BLaER1 treated with 17β-estradiol and CSF1 and Interleukin-3, amounts not matched to agents 10 nM and 100 nM (cell line): ENCODE data around the gene TMOD3.

Experiments used
- H3K27ac ChIP-seq, 11 experiments: shearing (Covaris generic); formaldehyde crosslinking; 2 replicates each; pipeline ENCODE4 v1.8.1; 2022
- H3K27me3 ChIP-seq, 11 experiments: shearing (Covaris generic); formaldehyde crosslinking; 2 replicates each; pipeline ENCODE4 v1.8.1; 2022
- H3K36me3 ChIP-seq, 11 experiments: shearing (Covaris generic); formaldehyde crosslinking; 2 replicates each; pipeline ENCODE4 v1.8.1; 2022
- H3K4me1 ChIP-seq, 10 experiments: shearing (Covaris generic); formaldehyde crosslinking; 2 replicates each; pipeline ENCODE4 v1.8.1; 2022
- H3K4me2 ChIP-seq, 11 experiments: shearing (Covaris generic); formaldehyde crosslinking; 2 replicates each; pipeline ENCODE4 v1.8.1; 2022
- H3K4me3 ChIP-seq, 10 experiments: shearing (Covaris generic); formaldehyde crosslinking; 2 replicates each; pipeline ENCODE4 v1.8.1; 2022
- H3K9ac ChIP-seq, 11 experiments: shearing (Covaris generic); formaldehyde crosslinking; 2 replicates each; pipeline ENCODE4 v1.8.1; 2022
- H3K9me3 ChIP-seq, 11 experiments: shearing (Covaris generic); formaldehyde crosslinking; replicated peaks in 1 of 11; 2 replicates each; pipeline ENCODE4 v1.8.1; 2022
- H4K20me1 ChIP-seq, 11 experiments: shearing (Covaris generic); formaldehyde crosslinking; 2 replicates each; pipeline ENCODE4 v1.8.1; 2022
- Cebpa-rat ChIP-seq, 11 experiments: shearing (Covaris generic); IDR thresholded peaks; 2 replicates each; pipeline ENCODE4 v1.8.1; 2022

TMOD3 gene

GRCh38 chr15:51924156-51925068, 95.0 kb downstream of the TMOD3 start:
- no peak overlapping the region for H3K27ac ChIP-seq
- H3K9me3 ChIP-seq, result no peaks in the 10 kb centered on the region
- H3K27me3 ChIP-seq, result no peaks in the 10 kb centered on the region
- no peaks in the 10 kb centered on the region for H3K4me1 ChIP-seq
- peaks cover 0 to 4% (median 0%) of the 10 kb centered on the region in 11 experiments; a peak in 1 of 22 replicates for H4K20me1 ChIP-seq
- H3K9ac ChIP-seq, result no peak overlapping the region
- H3K4me2 ChIP-seq, result no peak overlapping the region
- H3K36me3 ChIP-seq, result peaks cover 55 to 95% (median 69%) of the 10 kb centered on the region in 11 experiments
- H3K4me3 ChIP-seq, result no peak overlapping the region
- TF ChIP-seq Cebpa-rat (IDR thresholded peaks at IDR 0.05), result no peak

- peaks cover 35 to 94% (median 61%) of the 10 kb centered on the region in 11 experiments for H3K36me3 ChIP-seq
- no peak for TF ChIP-seq Cebpa-rat (IDR thresholded peaks at IDR 0.05)
- no peak overlapping the region for H3K27ac ChIP-seq
- no peak overlapping the region for H3K4me3 ChIP-seq
- H3K9me3 ChIP-seq, result no peaks in the 10 kb centered on the region
- H3K9ac ChIP-seq, result no peak overlapping the region
- no peak overlapping the region for H3K4me2 ChIP-seq
- no peaks in the 10 kb centered on the region for H3K27me3 ChIP-seq
- 0 out of 22 replicates have a peak, but pooled peaks cover 0 to 4% (median 0%) of the 10 kb centered on the region in 11 experiments for H4K20me1 ChIP-seq
- no peaks in the 10 kb centered on the region for H3K4me1 ChIP-seq
These were observed 97.4 kb downstream of the TMOD3 start for GRCh38 chr15:51926809-51927208.

- no peak overlapping the region for H3K4me2 ChIP-seq
- H3K36me3 ChIP-seq, result peaks cover 12 to 85% (median 38%) of the 10 kb centered on the region in 11 experiments; a peak in 21 of 22 replicates
- H3K27ac ChIP-seq, result no peak overlapping the region
- no peak overlapping the region for H3K9ac ChIP-seq
- H3K9me3 ChIP-seq, result no peaks in the 10 kb centered on the region
- no peaks in the 10 kb centered on the region for H3K27me3 ChIP-seq
- 0 out of 22 replicates have a peak, but pooled peaks cover 0 to 4% (median 0%) of the 10 kb centered on the region in 11 experiments for H4K20me1 ChIP-seq
- no peak overlapping the region for H3K4me3 ChIP-seq
- TF ChIP-seq Cebpa-rat (IDR thresholded peaks at IDR 0.05), result no peak
- H3K4me1 ChIP-seq, result peaks cover 0 to 4% (median 0%) of the 10 kb centered on the region in 10 experiments; a peak in 1 of 20 replicates
These were observed 101.6 kb downstream of the TMOD3 start for GRCh38 chr15:51931016-51931415.

- no peak for TF ChIP-seq Cebpa-rat (IDR thresholded peaks at IDR 0.05)
- Histone ChIP-seq H3K9me3 (no peaks in the 10 kb centered on the region), H3K4me2 (no peak overlapping the region), H3K4me3 (no peak overlapping the region), H3K9ac (no peak overlapping the region), H4K20me1 (peaks cover 0 to 10% (median 0%) of the 10 kb centered on the region in 11 experiments; a peak in 1 of 22 replicates), H3K4me1 (peaks cover 0 to 4% (median 0%) of the 10 kb centered on the region in 10 experiments; a peak in 1 of 20 replicates), H3K27ac (no peak overlapping the region), H3K27me3 (no peaks in the 10 kb centered on the region), H3K36me3 (peaks cover 18 to 85% (median 39%) of the 10 kb centered on the region in 11 experiments)
These were observed 102.2 kb downstream of the TMOD3 start for GRCh38 chr15:51931638-51932037.

GRCh38 chr15:51932161-51932560, 102.7 kb downstream of the TMOD3 start:
- Histone ChIP-seq H4K20me1 (peaks cover 0 to 10% (median 0%) of the 10 kb centered on the region in 11 experiments; a peak in 1 of 22 replicates), H3K27me3 (no peaks in the 10 kb centered on the region), H3K4me3 (no peak overlapping the region), H3K27ac (no peak overlapping the region), H3K9ac (no peak overlapping the region), H3K4me2 (no peak overlapping the region), H3K36me3 (peaks cover 23 to 85% (median 41%) of the 10 kb centered on the region in 11 experiments), H3K4me1 (peaks cover 0 to 4% (median 0%) of the 10 kb centered on the region in 10 experiments; a peak in 1 of 20 replicates), H3K9me3 (no peaks in the 10 kb centered on the region)
- no peak for TF ChIP-seq Cebpa-rat (IDR thresholded peaks at IDR 0.05)

- H3K36me3 ChIP-seq, result peaks cover 51 to 89% (median 65%) of the 10 kb centered on the region in 11 experiments
- H3K4me1 ChIP-seq, result peaks cover 0 to 4% (median 0%) of the 10 kb centered on the region in 10 experiments; a peak in 1 of 20 replicates
- no peak overlapping the region for H3K4me2 ChIP-seq
- H3K27me3 ChIP-seq, result no peaks in the 10 kb centered on the region
- no peak overlapping the region for H3K4me3 ChIP-seq
- H3K27ac ChIP-seq, result no peak overlapping the region
- peaks cover 0 to 10% (median 0%) of the 10 kb centered on the region in 11 experiments; a peak in 2 of 22 replicates for H4K20me1 ChIP-seq
- TF ChIP-seq Cebpa-rat (IDR thresholded peaks at IDR 0.05), result no peak
- H3K9me3 ChIP-seq, result no peaks in the 10 kb centered on the region
- H3K9ac ChIP-seq, result no peak overlapping the region
These were observed 106.1 kb downstream of the TMOD3 start for GRCh38 chr15:51935466-51936104.

GRCh38 chr15:51936105-51936478, 106.6 kb downstream of the TMOD3 start:
- Histone ChIP-seq H3K36me3 (peaks cover 52 to 89% (median 70%) of the 10 kb centered on the region in 11 experiments), H3K9ac (no peak overlapping the region), H4K20me1 (peaks cover 0 to 10% (median 0%) of the 10 kb centered on the region in 11 experiments; a peak in 3 of 22 replicates), H3K9me3 (no peaks in the 10 kb centered on the region), H3K4me2 (no peak overlapping the region), H3K4me1 (peaks cover 0 to 4% (median 0%) of the 10 kb centered on the region in 10 experiments; a peak in 1 of 20 replicates), H3K4me3 (no peak overlapping the region), H3K27me3 (no peaks in the 10 kb centered on the region), H3K27ac (no peak overlapping the region)
- TF ChIP-seq Cebpa-rat (IDR thresholded peaks at IDR 0.05), result no peak

- Histone ChIP-seq H4K20me1 (peaks cover 0 to 10% (median 0%) of the 10 kb centered on the region in 11 experiments; a peak in 6 of 22 replicates), H3K27ac (no peak overlapping the region), H3K9me3 (no peaks in the 10 kb centered on the region), H3K4me2 (no peak overlapping the region), H3K4me3 (no peak overlapping the region), H3K9ac (no peak overlapping the region), H3K27me3 (no peaks in the 10 kb centered on the region), H3K4me1 (peaks cover 0 to 4% (median 0%) of the 10 kb centered on the region in 10 experiments; a peak in 1 of 20 replicates), H3K36me3 (peaks cover 72 to 93% (median 86%) of the 10 kb centered on the region in 11 experiments)
- no peak for TF ChIP-seq Cebpa-rat (IDR thresholded peaks at IDR 0.05)
These were observed 108.8 kb downstream of the TMOD3 start for GRCh38 chr15:51938286-51938685.

- H3K27me3 ChIP-seq, result no peaks in the 10 kb centered on the region
- no peak overlapping the region for H3K4me2 ChIP-seq
- peaks cover 82 to 100% (median 92%) of the 10 kb centered on the region in 11 experiments for H3K36me3 ChIP-seq
- H3K9me3 ChIP-seq, result no peaks in the 10 kb centered on the region
- H3K9ac ChIP-seq, result no peak overlapping the region
- peaks cover 0 to 5% (median 0%) of the 10 kb centered on the region in 10 experiments; a peak in 1 of 20 replicates for H3K4me1 ChIP-seq
- no peak for TF ChIP-seq Cebpa-rat (IDR thresholded peaks at IDR 0.05)
- H4K20me1 ChIP-seq, result peaks cover 0 to 15% (median 5%) of the 10 kb centered on the region in 11 experiments; a peak in 9 of 22 replicates
- H3K4me3 ChIP-seq, result no peak overlapping the region
- H3K27ac ChIP-seq, result no peak overlapping the region
These were observed 109.8 kb downstream of the TMOD3 start for GRCh38 chr15:51939216-51939615.
